ENCODE measurements around the gene TMTC2.

The TMTC2 gene

GRCh38 chr12:82682851-82683261, 3.9 kb upstream of the TMTC2 start:
- DNase-seq, result no peak

- peak; percentile 90 for DNase-seq
Observed at GRCh38 chr12:82685790-82686167, 927 bp upstream of the TMTC2 start.

- DNase-seq, result peak; percentile 37
Observed at GRCh38 chr12:82687021-82688011, 610 bp downstream of the TMTC2 start.

GRCh38 chr12:82688035-82688501, 1.4 kb downstream of the TMTC2 start:
- no peak for DNase-seq

- no peak for DNase-seq
Observed at GRCh38 chr12:82688596-82688995, 1.9 kb downstream of the TMTC2 start.

GRCh38 chr12:82690006-82690405, 3.3 kb downstream of the TMTC2 start:
- no peak for DNase-seq

GRCh38 chr12:82691513-82691912, 4.8 kb downstream of the TMTC2 start:
- no peak for DNase-seq

GRCh38 chr12:82694276-82694675, 7.6 kb downstream of the TMTC2 start:
- DNase-seq, result no peak

- DNase-seq, result peak; percentile 42
Observed at GRCh38 chr12:82694970-82695369, 8.3 kb downstream of the TMTC2 start.

- no peak for DNase-seq
Observed at GRCh38 chr12:82695531-82695930, 8.8 kb downstream of the TMTC2 start.

GRCh38 chr12:82696543-82696942, 9.8 kb downstream of the TMTC2 start:
- no peak for DNase-seq

- DNase-seq, result no peak
Observed at GRCh38 chr12:82698708-82699564, 12.2 kb downstream of the TMTC2 start.

- no peak for DNase-seq
Observed at GRCh38 chr12:82705774-82706173, 19.1 kb downstream of the TMTC2 start.

GRCh38 chr12:82708061-82708879, 21.6 kb downstream of the TMTC2 start:
- DNase-seq, result no peak

GRCh38 chr12:82709794-82710355, 23.2 kb downstream of the TMTC2 start:
- no peak for DNase-seq

GRCh38 chr12:82710741-82711140, 24.0 kb downstream of the TMTC2 start:
- no peak for DNase-seq

- DNase-seq, result no peak
Observed at GRCh38 chr12:82714427-82714826, 27.7 kb downstream of the TMTC2 start.

- no peak for DNase-seq
Observed at GRCh38 chr12:82721726-82722125, 35.0 kb downstream of the TMTC2 start.

GRCh38 chr12:82723093-82723492, 36.4 kb downstream of the TMTC2 start:
- DNase-seq, result no peak

GRCh38 chr12:82723891-82724290, 37.2 kb downstream of the TMTC2 start:
- DNase-seq, result no peak

GRCh38 chr12:82725741-82726140, 39.0 kb downstream of the TMTC2 start:
- DNase-seq, result no peak

GRCh38 chr12:82727886-82728285, 41.2 kb downstream of the TMTC2 start:
- DNase-seq, result no peak
